HepG2 (cell line): Measurements from ENCODE around the gene GPS1. TPM values are rescaled to one million over a fixed set of nuclear protein-coding genes. Genes with fewer than 3 reads are reported as not detected.
A peak's percentile ranks its signal among the peaks of the same experiment; 100 is the strongest.

Experiments used
- ATRX ChIP-seq: sonication (generic); formaldehyde crosslinking; IDR thresholded peaks from 2 replicates; pipeline ENCODE4 v1.4.0; 2020; ENCODE audit warnings: missing genetic modification reagents, borderline replicate concordance
- HDAC6 ChIP-seq: fragments of 200-600 bp; sonication (generic); IDR thresholded peaks from 2 replicates; pipeline ENCODE4 v1.7.0; 2017; ENCODE audit warnings: mild to moderate bottlenecking, antibody characterized with exemption, low read length, low read depth
- HIC2 ChIP-seq: sonication (generic); formaldehyde crosslinking; IDR thresholded peaks from 2 replicates; pipeline ENCODE4 v1.9.0; 2022; ENCODE audit warnings: low read depth, missing genetic modification reagents
- KIAA2018 ChIP-seq: sonication (generic); formaldehyde crosslinking; IDR thresholded peaks from 2 replicates; pipeline ENCODE4 v1.5.0; 2020; ENCODE audit warnings: mild to moderate bottlenecking, missing genetic modification reagents, borderline replicate concordance
- PHF21A ChIP-seq: sonication (generic); formaldehyde crosslinking; IDR thresholded peaks from 2 replicates; pipeline ENCODE4 v1.5.0; 2020; ENCODE audit warnings: mild to moderate bottlenecking, missing genetic modification reagents
- ZNF335 ChIP-seq: sonication (generic); formaldehyde crosslinking; IDR thresholded peaks from 2 replicates; pipeline ENCODE4 v1.4.0; 2020; ENCODE audit warnings: missing genetic modification reagents
- ZNF343 ChIP-seq: sonication (generic); formaldehyde crosslinking; IDR thresholded peaks from 2 replicates; pipeline ENCODE4 v1.4.0; 2020; ENCODE audit warnings: mild to moderate bottlenecking, missing genetic modification reagents
- ZNF772 ChIP-seq: sonication (generic); formaldehyde crosslinking; IDR thresholded peaks from 2 replicates; pipeline ENCODE4 v1.5.0; 2020; ENCODE audit warnings: mild to moderate bottlenecking, missing genetic modification reagents
- polyA plus RNA-seq, 8 experiments: library from polyadenylated mRNA; depleted of rRNA in 3 of 8; stranded (reverse) in 7 of 8; unstranded in 1 of 8; fragments of >200 nt; fragmentation: Illumina TruSeq in 4 of 8; extraction: Trizol in 4 of 8; gene quantifications; 2 replicates each; pipeline versions ENCODE4 v1.2.1 to v1.2.3, GENCODE V29; 2011 to 2016; ENCODE audit warnings: low read depth in 4 of 8, missing spikeins in 1 of 8, mixed read lengths in 1 of 8; ENCODE audit not compliant: insufficient read depth in 1 of 8
- total RNA-seq, 5 experiments: library from RNA; depleted of rRNA; stranded (reverse); fragments of >200 nt; fragmentation: Illumina TruSeq; extraction: Trizol; gene quantifications; 2 replicates each; pipeline ENCODE4 v1.2.3, GENCODE V29; 2016; ENCODE audit warnings: low read depth in 1 of 5
- TF ChIP-seq, protein P1 (sequence below): IDR thresholded peaks from 2 replicates; pipeline ENCODE4 v1.6.1; 2012; ENCODE audit warnings: low read length, improper control_type of control experiment
- TF ChIP-seq, protein P2 (sequence below): sonication (generic); formaldehyde crosslinking; IDR thresholded peaks from 2 replicates; pipeline ENCODE4 v1.5.0; 2020; ENCODE audit warnings: mild to moderate bottlenecking, missing genetic modification reagents, borderline replicate concordance

Gene GPS1
- total and polyA plus RNA-seq, 2 of the 13 experiments (the other 11 are each of a cell fraction or from before 2014, with no cell fraction given) = 124 to 128 TPM

DNA sequence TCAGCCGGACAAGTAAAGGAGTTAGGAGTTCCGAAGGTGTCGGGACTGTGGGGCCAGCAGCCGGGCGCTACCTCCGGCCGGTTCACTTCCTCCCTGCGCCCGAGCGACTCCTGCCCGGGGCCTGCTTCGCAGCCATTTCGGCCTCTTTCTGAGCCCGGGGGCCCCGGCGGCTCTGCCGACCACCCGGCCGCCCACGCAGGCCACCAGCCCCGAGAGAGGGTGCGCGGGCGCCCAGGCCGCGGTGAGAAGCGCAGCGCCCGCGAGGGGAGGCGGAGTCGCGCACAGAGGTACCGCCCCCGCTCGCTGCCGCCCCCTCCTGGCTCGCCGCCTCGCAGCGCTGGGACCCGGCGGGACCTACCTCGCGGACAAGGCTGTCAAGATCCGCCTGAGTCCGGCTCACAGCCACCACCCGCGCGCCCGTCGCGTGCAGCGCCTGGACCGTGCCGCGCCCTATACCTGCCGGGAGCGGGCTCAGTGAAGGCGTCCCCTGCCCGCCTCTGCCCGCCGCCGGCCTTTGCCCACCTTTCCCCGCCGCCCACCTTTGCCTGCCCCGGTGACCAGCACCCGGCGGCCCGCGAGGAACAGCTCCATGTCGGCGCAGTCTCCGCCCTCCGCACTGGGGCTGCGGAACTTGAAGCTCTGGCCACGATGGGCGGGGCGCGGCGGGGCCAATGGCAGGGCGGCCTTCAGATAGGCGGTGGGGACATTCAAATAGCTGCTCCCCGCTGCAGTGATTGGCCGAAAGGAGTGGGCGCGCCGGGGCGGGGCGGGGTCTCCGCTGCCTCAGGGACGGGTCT lies 14.4 kb upstream of the GPS1 start, which contains the start of gene DCXR (continued):
- TF ChIP-seq, protein P1, sequence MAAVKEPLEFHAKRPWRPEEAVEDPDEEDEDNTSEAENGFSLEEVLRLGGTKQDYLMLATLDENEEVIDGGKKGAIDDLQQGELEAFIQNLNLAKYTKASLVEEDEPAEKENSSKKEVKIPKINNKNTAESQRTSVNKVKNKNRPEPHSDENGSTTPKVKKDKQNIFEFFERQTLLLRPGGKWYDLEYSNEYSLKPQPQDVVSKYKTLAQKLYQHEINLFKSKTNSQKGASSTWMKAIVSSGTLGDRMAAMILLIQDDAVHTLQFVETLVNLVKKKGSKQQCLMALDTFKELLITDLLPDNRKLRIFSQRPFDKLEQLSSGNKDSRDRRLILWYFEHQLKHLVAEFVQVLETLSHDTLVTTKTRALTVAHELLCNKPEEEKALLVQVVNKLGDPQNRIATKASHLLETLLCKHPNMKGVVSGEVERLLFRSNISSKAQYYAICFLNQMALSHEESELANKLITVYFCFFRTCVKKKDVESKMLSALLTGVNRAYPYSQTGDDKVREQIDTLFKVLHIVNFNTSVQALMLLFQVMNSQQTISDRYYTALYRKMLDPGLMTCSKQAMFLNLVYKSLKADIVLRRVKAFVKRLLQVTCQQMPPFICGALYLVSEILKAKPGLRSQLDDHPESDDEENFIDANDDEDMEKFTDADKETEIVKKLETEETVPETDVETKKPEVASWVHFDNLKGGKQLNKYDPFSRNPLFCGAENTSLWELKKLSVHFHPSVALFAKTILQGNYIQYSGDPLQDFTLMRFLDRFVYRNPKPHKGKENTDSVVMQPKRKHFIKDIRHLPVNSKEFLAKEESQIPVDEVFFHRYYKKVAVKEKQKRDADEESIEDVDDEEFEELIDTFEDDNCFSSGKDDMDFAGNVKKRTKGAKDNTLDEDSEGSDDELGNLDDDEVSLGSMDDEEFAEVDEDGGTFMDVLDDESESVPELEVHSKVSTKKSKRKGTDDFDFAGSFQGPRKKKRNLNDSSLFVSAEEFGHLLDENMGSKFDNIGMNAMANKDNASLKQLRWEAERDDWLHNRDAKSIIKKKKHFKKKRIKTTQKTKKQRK = no peak
- no peak for TF ChIP-seq ZNF343 (CRISPR knock-in tag)
- peak; percentile 92 for TF ChIP-seq ZNF772
- TF ChIP-seq HIC2 (CRISPR knock-in tag) = peak; percentile 67
- no peak for TF ChIP-seq KIAA2018
- TF ChIP-seq ZNF335 (CRISPR knock-in tag) = peak; percentile 90; the same call in 1 of the 2 replicates
- peak; percentile 88 for TF ChIP-seq PHF21A (CRISPR knock-in tag)
- TF ChIP-seq HDAC6 = no peak
- TF ChIP-seq, protein P2, sequence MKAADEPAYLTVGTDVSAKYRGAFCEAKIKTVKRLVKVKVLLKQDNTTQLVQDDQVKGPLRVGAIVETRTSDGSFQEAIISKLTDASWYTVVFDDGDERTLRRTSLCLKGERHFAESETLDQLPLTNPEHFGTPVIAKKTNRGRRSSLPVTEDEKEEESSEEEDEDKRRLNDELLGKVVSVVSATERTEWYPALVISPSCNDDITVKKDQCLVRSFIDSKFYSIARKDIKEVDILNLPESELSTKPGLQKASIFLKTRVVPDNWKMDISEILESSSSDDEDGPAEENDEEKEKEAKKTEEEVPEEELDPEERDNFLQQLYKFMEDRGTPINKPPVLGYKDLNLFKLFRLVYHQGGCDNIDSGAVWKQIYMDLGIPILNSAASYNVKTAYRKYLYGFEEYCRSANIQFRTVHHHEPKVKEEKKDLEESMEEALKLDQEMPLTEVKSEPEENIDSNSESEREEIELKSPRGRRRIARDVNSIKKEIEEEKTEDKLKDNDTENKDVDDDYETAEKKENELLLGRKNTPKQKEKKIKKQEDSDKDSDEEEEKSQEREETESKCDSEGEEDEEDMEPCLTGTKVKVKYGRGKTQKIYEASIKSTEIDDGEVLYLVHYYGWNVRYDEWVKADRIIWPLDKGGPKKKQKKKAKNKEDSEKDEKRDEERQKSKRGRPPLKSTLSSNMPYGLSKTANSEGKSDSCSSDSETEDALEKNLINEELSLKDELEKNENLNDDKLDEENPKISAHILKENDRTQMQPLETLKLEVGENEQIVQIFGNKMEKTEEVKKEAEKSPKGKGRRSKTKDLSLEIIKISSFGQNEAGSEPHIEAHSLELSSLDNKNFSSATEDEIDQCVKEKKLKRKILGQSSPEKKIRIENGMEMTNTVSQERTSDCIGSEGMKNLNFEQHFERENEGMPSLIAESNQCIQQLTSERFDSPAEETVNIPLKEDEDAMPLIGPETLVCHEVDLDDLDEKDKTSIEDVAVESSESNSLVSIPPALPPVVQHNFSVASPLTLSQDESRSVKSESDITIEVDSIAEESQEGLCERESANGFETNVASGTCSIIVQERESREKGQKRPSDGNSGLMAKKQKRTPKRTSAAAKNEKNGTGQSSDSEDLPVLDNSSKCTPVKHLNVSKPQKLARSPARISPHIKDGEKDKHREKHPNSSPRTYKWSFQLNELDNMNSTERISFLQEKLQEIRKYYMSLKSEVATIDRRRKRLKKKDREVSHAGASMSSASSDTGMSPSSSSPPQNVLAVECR (CRISPR knock-in tag) = peak; percentile 100
- TF ChIP-seq ATRX (CRISPR knock-in tag) = no peak
